Raji (cell line): ENCODE data around the gene HSF4.

ENCODE experiments used
- POLR2A ChIP-seq: IDR thresholded peaks from 2 replicates; pipeline ENCODE4 v1.6.1; 2011; ENCODE audit warnings: low read depth, low read length, control low read depth; ENCODE audit not compliant: insufficient read depth

HSF4 gene

GRCh38 chr16:67148656-67149275 is 15.8 kb upstream of the HSF4 start:
- TF ChIP-seq POLR2A = no peak

- TF ChIP-seq POLR2A = no peak
These were observed 15.1 kb upstream of the HSF4 start for GRCh38 chr16:67149276-67150046.

GRCh38 chr16:67150047-67150832 is 14.3 kb upstream of the HSF4 start:
- no peak for TF ChIP-seq POLR2A

- TF ChIP-seq POLR2A = no peak
These were observed 13.6 kb upstream of the HSF4 start, which contains the start of gene B3GNT9 for GRCh38 chr16:67150833-67151396. Gene B3GNT9 (minus strand): TSS chr16:67150998. CDS start chr16:67150485, 513 bp downstream.

GRCh38 chr16:67151431-67152097 is 13.0 kb upstream of the HSF4 start:
- no peak for TF ChIP-seq POLR2A

- no peak for TF ChIP-seq POLR2A
These were observed 9.8 kb upstream of the HSF4 start for GRCh38 chr16:67154578-67155294.

GRCh38 chr16:67155295-67156142 is 9.0 kb upstream of the HSF4 start:
- no peak for TF ChIP-seq POLR2A

GRCh38 chr16:67156143-67156844 is 8.3 kb upstream of the HSF4 start:
- TF ChIP-seq POLR2A = no peak

GRCh38 chr16:67157106-67157748 is 7.3 kb upstream of the HSF4 start:
- TF ChIP-seq POLR2A = no peak

GRCh38 chr16:67157892-67158635 is 6.5 kb upstream of the HSF4 start:
- no peak for TF ChIP-seq POLR2A
